OCI-LY7 (cell line): ENCODE results near the gene AP3M1. TPM values are rescaled to one million over a fixed set of nuclear protein-coding genes. Genes with fewer than 3 reads are reported as not detected.
A peak's percentile ranks its signal among the peaks of the same experiment; 100 is the strongest.

Experiments used
- BruUV-seq: library from RNA; stranded (reverse); fragments of 400-500 nt; replicated peaks from 2 replicates; lab custom pipeline; 2021; lab: Mats Ljungman, UMichigan
- CTCF ChIA-PET: fragments of 300-600 bp; sonication (Branson Sonifier 250); formaldehyde crosslinking; loops from one replicate; lab custom pipeline; 2022; ENCODE audit warnings: antibody characterized with exemption; ENCODE audit not compliant: unreplicated experiment; lab: Charles Lee
- POLR2A ChIA-PET: fragments of 300-600 bp; sonication (Branson Sonifier 250); formaldehyde crosslinking; loops from one replicate; lab custom pipeline; 2022; ENCODE audit warnings: antibody characterized with exemption; lab: Charles Lee
- DNase-seq: peaks from one replicate; pipeline ENCODE4 v3.0.0-alpha.2; 2015; ENCODE audit warnings: low spot score
- H2AFZ ChIP-seq: fragments of 200-600 bp; sonication (generic), shearing (Covaris generic); 2 replicates; pipeline ENCODE4 v1.6.1; 2014; ENCODE audit warnings: mild to moderate bottlenecking, antibody characterized with exemption, low read length, moderate library complexity
- H3K27ac ChIP-seq: fragments of 200-600 bp; sonication (generic); 2 replicates; pipeline ENCODE4 v1.5.1; 2014; ENCODE audit warnings: mixed run types, low read depth, mild to moderate bottlenecking, moderate library complexity, low read length, inconsistent platforms; ENCODE audit not compliant: poor library complexity, severe bottlenecking
- H3K36me3 ChIP-seq: fragments of 200-600 bp; sonication (generic); 2 replicates; pipeline ENCODE4 v1.6.1; 2014; ENCODE audit warnings: mild to moderate bottlenecking, antibody characterized with exemption, low read length, moderate library complexity, mixed read lengths; ENCODE audit not compliant: insufficient read depth
- H3K4me1 ChIP-seq: fragments of 200-600 bp; sonication (generic); 2 replicates; pipeline ENCODE4 v1.5.1; 2014; ENCODE audit warnings: mild to moderate bottlenecking, low read length; ENCODE audit not compliant: insufficient read depth, poor library complexity, severe bottlenecking
- H3K4me2 ChIP-seq: fragments of 200-600 bp; sonication (generic); 2 replicates; pipeline ENCODE4 v1.6.1; 2014; ENCODE audit warnings: mild to moderate bottlenecking, low read length
- H3K4me3 ChIP-seq: fragments of 200-600 bp; sonication (generic); 2 replicates; pipeline ENCODE4 v1.5.1; 2014; ENCODE audit warnings: mild to moderate bottlenecking, low read depth, low read length; ENCODE audit not compliant: poor library complexity, severe bottlenecking
- H3K79me2 ChIP-seq: fragments of 200-600 bp; sonication (generic); 2 replicates; pipeline ENCODE4 v1.6.1; 2016; ENCODE audit warnings: low read depth, mild to moderate bottlenecking, low read length, moderate library complexity, mixed read lengths; ENCODE audit not compliant: insufficient read depth
- H3K9me2 ChIP-seq: fragments of 200-600 bp; sonication (generic); 2 replicates; pipeline ENCODE4 v1.6.1; 2016; ENCODE audit warnings: mild to moderate bottlenecking, low read length, mixed read lengths; ENCODE audit not compliant: insufficient read depth
- H3K9me3 ChIP-seq: fragments of 200-600 bp; sonication (generic); 2 replicates; pipeline ENCODE4 v1.6.1; 2014; ENCODE audit warnings: mild to moderate bottlenecking, mixed run types, low read length, mixed read lengths
- H4K20me1 ChIP-seq: fragments of 200-600 bp; sonication (generic); 2 replicates; pipeline ENCODE4 v1.6.1; 2014; ENCODE audit warnings: mild to moderate bottlenecking, antibody characterized with exemption, low read length, moderate library complexity, mixed read lengths; ENCODE audit not compliant: insufficient read depth
- EZH2phosphoT487 ChIP-seq: fragments of 200-600 bp; sonication (generic); IDR thresholded peaks from 2 replicates; pipeline ENCODE4 v1.6.1; 2018; ENCODE audit warnings: low read depth, borderline replicate concordance, mild to moderate bottlenecking, mixed run types, antibody characterized with exemption, low read length, moderate library complexity, mixed read lengths
- intact Hi-C: fragments of 100-400 bp; cut with micrococcal nuclease; formaldehyde crosslinking; loops from one replicate; pipeline ENCODE4 v1.10.0; 2022; ENCODE audit not compliant: unreplicated experiment
- total RNA-seq, 2 experiments: library from RNA; depleted of rRNA in 1 of 2; stranded (reverse); fragments of >200 nt in 1 of 2; shearing (Covaris generic) in 1 of 2; gene quantifications; 2 replicates each; pipeline ENCODE4 v1.2.3, GENCODE V29; 2014 to 2022
- TF ChIP-seq, protein P1 (sequence below): fragments of 200-600 bp; sonication (generic); conservative IDR thresholded peaks from 2 replicates; pipeline ENCODE4 v1.5.1; 2014; ENCODE audit warnings: mild to moderate bottlenecking, antibody characterized with exemption, low read length, moderate library complexity, mixed read lengths

The AP3M1 gene
- total RNA-seq, 2 experiments from 2014 or later: 35.5 to 54.2 TPM

DNA sequence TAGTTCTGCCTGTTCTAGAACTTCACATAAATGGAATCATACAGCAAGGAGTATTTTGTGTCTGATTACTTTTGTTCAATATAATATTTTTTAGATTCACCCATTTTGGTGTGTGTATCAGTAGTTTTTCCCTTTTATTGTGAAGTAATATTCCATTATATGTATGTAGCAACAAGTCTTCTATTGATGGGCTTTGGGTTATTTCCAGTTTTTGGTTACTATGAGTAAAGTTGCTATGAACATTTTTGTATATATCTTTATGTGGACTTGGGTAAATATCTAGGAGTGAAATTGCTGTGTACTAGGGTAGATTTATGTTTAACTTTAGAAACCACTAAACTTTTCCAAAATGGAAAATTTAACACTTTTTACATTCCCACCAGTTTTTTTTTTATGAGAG, 36.0 kb upstream of the AP3M1 start:
- Histone ChIP-seq H3K36me3 (no peaks in the 10 kb centered on the region; the same call in 1 of the 2 replicates), H4K20me1 (no peaks in the 10 kb centered on the region), H2AFZ (no peak overlapping the region), H3K4me1 (peaks cover 23% of the 10 kb centered on the region), H3K9me2 (no peaks in the 10 kb centered on the region), H3K9me3 (no peaks in the 10 kb centered on the region; the same call in 1 of the 2 replicates), H3K79me2 (peaks cover 60% of the 10 kb centered on the region), H3K4me3 (no peak overlapping the region), H3K27ac (no peak overlapping the region), H3K4me2 (no peak overlapping the region)
- POLR2A ChIA-PET: no interaction called here
- no peak for TF ChIP-seq EZH2phosphoT487
- intact Hi-C loops: no loop called here
- no peak for DNase-seq
- BruUV-seq: no TSS peak
- CTCF ChIA-PET: no interaction called here

DNA sequence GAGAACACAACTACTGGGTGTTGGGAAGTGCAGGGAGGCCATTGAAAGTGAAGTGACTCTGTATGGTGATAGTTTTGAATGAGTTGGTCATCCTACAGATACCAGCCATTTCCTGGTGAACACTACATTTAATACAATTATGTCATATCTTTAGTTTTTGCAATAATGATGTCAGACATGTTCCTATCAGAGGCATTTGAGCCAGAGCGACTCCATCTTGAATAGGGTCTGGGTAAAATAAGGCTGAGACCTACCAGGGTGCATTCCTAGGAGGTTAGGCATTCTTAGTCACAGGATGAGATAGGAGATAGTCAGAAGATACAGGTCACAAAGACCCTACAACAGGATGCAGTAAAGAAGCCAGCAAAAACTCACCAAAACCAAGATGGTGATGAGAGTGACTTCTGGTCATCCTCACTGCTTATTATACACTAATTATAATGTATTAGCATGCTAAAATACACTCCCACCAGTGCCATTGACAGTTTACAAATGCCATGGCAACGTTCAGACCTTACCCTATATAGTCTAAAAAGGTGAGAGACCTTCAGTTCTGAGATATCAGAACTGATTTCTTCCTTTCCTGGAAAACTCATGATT, 28.6 kb upstream of the AP3M1 start:
- no TSS peak for BruUV-seq
- Histone ChIP-seq H3K36me3 (no peaks in the 10 kb centered on the region), H3K9me2 (no peaks in the 10 kb centered on the region), H3K9me3 (no peaks in the 10 kb centered on the region), H4K20me1 (no peaks in the 10 kb centered on the region), H3K79me2 (peaks cover 46% of the 10 kb centered on the region), H3K4me2 (peak overlapping the region; percentile 40), H2AFZ (no peak overlapping the region), H3K27ac (no peak overlapping the region), H3K4me1 (peaks cover 20% of the 10 kb centered on the region), H3K4me3 (no peak overlapping the region)
- ChIA-PET POLR2A (no interaction called here), CTCF (no interaction called here)
- DNase-seq: no peak
- intact Hi-C loops: no loop called here
- no peak for TF ChIP-seq EZH2phosphoT487

DNA sequence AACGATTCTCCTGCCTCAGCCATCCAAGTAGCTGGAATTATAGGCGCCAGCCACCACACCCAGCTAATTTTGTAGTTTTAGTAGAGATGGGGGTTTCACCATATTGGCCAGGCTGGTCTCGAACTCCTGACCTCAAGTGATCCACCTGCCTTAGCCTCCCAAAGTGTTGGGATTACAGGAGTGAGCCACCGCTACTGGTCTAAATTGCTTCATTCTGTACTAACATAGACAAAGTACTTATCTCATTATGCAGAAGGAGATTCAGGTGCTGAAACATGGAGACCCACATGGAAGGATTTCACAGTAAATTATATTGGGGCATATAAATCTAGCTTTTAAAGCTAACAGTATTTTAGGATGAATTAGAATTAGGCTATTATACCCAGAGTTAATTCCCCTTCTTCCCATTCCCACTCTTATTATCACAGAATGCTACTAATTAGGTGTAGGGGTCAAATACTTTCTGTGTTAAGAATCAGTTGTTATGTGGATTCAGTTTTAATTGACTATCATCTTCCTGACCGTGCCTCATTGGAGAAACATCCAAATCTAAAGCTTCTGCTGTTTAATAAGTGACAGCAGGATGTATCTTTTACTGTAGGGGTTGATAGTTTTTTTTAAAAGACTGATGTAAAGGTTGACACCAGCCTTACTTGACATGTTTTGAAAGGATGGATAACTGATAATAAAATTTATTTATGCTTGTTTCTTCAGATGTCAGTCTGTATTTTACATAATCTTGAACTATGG, 27.6 kb upstream of the AP3M1 start:
- no peaks in the 10 kb centered on the region for H4K20me1 ChIP-seq
- DNase-seq: no peak
- H3K36me3 ChIP-seq: no peaks in the 10 kb centered on the region
- peak overlapping the region; percentile 15 for H3K4me3 ChIP-seq
- no peak overlapping the region for H3K27ac ChIP-seq
- peaks cover 20% of the 10 kb centered on the region for H3K4me1 ChIP-seq
- ChIA-PET POLR2A (interaction anchor here (0.6 to 3.1 kb wide), 9 partner anchors 12 to 206 kb away, joined by 3 to 25 read pairs (median 4); partner anchors contain the start of gene ADK), CTCF (no interaction called here)
- TF ChIP-seq, protein P1, sequence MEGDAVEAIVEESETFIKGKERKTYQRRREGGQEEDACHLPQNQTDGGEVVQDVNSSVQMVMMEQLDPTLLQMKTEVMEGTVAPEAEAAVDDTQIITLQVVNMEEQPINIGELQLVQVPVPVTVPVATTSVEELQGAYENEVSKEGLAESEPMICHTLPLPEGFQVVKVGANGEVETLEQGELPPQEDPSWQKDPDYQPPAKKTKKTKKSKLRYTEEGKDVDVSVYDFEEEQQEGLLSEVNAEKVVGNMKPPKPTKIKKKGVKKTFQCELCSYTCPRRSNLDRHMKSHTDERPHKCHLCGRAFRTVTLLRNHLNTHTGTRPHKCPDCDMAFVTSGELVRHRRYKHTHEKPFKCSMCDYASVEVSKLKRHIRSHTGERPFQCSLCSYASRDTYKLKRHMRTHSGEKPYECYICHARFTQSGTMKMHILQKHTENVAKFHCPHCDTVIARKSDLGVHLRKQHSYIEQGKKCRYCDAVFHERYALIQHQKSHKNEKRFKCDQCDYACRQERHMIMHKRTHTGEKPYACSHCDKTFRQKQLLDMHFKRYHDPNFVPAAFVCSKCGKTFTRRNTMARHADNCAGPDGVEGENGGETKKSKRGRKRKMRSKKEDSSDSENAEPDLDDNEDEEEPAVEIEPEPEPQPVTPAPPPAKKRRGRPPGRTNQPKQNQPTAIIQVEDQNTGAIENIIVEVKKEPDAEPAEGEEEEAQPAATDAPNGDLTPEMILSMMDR: no peak
- TF ChIP-seq EZH2phosphoT487: no peak
- no TSS peak for BruUV-seq
- intact Hi-C loops: no loop called here
- no peak overlapping the region for H2AFZ ChIP-seq
- peaks cover 42% of the 10 kb centered on the region; the same call in 1 of the 2 replicates for H3K79me2 ChIP-seq
- peak overlapping the region; percentile 40 for H3K4me2 ChIP-seq
- no peaks in the 10 kb centered on the region for H3K9me2 ChIP-seq
- H3K9me3 ChIP-seq: no peaks in the 10 kb centered on the region
